ENCODE data around the gene MPIG6B.
A peak's percentile ranks its signal among the peaks of the same experiment; 100 is the strongest.

Gene MPIG6B

DNA sequence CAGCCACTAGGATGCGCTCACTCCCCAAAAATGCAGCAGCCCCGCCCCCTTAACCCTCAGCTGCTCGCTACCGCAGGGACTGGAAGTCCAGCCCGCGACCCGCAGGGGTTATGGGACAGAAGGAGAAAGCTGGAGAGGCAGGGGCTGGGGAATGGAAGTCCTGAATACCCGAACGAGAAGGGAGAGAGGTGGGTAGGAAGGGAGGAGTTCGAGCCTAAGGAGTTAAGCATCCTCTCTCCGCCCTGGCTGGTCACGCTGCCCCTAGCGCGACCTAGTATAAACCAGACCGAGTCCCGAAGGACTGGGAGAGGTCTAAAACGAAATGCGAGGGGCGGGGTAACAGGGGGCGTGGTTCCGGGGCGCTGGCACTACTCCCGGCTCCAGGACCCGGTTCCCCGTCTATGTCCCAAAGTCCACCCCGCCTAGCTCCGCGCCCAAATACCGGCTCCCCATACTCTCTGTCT is 6.4 kb downstream of the MPIG6B start:
- DNase-seq (ENCODE audit: insufficient read length, low spot score): peak; percentile 79
- FAIRE-seq: no peak
- peak; percentile 75 for TF ChIP-seq CTCF (IDR thresholded peaks at IDR 0.05; ENCODE audit: insufficient read depth, missing control alignments)

GRCh38 chr6:31729979-31730630 is 6.9 kb downstream of the MPIG6B start:
- no peak for DNase-seq (ENCODE audit: insufficient read length, low spot score)
- TF ChIP-seq CTCF (IDR thresholded peaks at IDR 0.05; ENCODE audit: insufficient read depth, missing control alignments): no peak
- FAIRE-seq: no peak

DNA sequence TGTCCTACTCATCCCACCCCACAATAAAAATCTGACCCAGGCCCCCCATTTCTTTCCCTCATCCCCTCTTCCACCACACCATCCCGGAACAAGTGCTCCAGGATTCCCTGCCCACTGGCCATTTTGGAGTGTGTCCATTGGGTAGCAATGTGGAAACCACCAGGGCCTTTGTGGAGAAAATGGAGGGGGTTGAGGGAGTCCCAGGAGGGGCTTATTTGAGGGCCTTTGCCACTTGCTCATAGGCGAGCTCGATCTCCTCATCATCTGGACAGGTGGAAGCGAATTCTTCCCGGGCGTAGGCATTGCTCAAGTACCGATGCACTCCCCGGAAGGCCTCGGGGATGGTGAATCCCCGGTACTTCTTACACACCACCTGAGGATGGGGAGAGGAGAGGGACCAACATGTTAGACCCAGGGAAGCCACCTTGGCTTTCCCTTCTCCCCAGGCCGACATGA is 7.5 kb downstream of the MPIG6B start:
- DNase-seq (ENCODE audit: insufficient read length, low spot score): no peak
- no peak for FAIRE-seq
- no peak for TF ChIP-seq CTCF (IDR thresholded peaks at IDR 0.05; ENCODE audit: insufficient read depth, missing control alignments)

DNA sequence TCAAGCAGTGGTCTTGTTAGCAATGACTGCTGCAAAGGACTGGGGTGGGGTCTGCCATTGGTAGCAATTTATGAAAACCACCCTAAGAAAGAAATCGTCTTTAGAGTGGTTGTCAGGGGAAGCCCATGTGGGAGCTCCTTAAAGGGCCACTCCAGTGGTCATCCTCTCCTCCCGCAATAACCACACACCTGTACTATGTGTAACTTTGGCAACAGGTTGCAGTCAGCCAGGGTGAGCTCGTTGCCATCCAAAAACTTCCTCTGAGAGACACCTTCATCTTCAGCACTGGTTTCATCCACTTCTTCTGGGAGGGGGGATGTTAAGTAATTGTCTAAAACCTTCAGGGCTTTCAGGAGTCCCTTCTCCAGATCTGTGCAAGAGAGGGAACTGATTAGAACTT is 8.9 kb downstream of the MPIG6B start:
- FAIRE-seq (no peak), DNase-seq (ENCODE audit: insufficient read length, low spot score) (no peak)
- no peak for TF ChIP-seq CTCF (IDR thresholded peaks at IDR 0.05; ENCODE audit: insufficient read depth, missing control alignments)

- FAIRE-seq: no peak
- TF ChIP-seq CTCF (IDR thresholded peaks at IDR 0.05; ENCODE audit: insufficient read depth, missing control alignments): no peak
- no peak for DNase-seq (ENCODE audit: insufficient read length, low spot score)
These were observed 10.6 kb downstream of the MPIG6B start for GRCh38 chr6:31733734-31734133.

DNA sequence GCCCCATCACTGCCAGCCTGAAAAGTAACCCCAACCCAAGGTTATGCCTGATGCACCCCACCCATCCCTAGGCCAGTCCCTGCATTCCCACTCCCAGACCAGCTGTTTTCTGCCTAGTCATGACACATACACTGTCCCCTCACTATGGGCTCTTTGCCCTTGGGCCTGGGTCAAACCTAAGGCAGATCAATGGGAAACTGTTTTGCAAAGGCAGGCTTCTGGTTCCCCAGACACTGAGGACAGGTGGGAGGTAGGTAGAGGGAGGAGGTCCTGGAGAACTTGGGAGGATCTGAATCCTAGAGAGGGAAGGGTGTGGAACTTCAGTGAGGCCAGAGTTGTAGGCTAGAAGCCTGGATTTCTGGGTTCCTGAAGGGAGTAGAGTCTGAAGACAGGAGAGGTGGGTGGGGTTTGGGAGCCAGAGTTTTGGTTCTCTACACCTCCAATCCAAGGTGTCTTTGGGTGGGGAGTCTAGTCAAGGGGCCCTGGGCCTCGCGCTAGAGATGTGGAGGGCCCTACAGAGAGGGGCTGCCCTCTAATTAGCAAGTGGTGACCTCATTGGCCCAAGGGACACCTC is 11.2 kb downstream of the MPIG6B start:
- DNase-seq (ENCODE audit: insufficient read length, low spot score) (no peak), FAIRE-seq (no peak)
- TF ChIP-seq CTCF (IDR thresholded peaks at IDR 0.05; ENCODE audit: insufficient read depth, missing control alignments): no peak

DNA sequence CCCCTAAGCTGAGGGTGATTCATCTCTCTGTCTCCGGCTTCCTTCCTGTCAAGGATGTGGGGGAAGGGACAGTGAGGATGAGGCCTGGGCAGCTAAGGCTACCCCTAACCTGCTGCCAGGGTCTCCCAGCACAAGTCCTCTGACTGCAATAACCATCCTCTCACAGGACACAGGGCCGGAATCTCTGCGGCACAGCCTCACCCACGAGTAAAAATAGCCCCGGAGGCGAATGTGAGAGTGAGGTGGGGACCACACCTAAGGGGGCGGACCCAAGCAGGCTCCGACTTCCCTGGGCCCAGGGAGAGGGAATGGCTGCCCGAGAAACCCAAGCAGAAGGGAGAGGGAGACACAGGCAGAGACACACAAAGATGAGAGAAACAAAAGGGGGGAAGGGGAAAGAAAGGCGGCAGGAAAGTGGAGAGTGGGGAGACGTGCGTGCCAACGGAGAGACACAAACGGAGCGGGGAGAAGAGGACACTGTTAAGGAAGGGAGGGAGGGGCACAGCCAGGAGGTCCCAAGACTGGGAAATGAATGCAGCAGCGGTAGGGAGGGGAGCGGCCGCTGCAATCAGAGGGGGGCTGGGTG is 11.7 kb downstream of the MPIG6B start:
- TF ChIP-seq CTCF (IDR thresholded peaks at IDR 0.05; ENCODE audit: insufficient read depth, missing control alignments): no peak
- FAIRE-seq: no peak
- DNase-seq (ENCODE audit: insufficient read length, low spot score): no peak
